GM12875 (cell line): ENCODE data around the gene PLEKHM3.
"Not testable (repeated sequence)": the region's sequence is repeated elsewhere in the genome, so short reads cannot be mapped to it uniquely, and the experiment has no call there.

Source experiments
- H3K4me3 ChIP-seq: one replicate; pipeline ENCODE4 v1.5.1; 2011; ENCODE audit warnings: low read depth, low read length, control low read depth
- TF ChIP-seq, protein P1 (sequence below): IDR thresholded peaks from 2 replicates; pipeline ENCODE4 v1.5.1; 2011; ENCODE audit warnings: low read depth, mild to moderate bottlenecking, control low read depth, inconsistent platforms, low read length, moderate library complexity, borderline replicate concordance; ENCODE audit not compliant: insufficient read depth

The PLEKHM3 gene

DNA sequence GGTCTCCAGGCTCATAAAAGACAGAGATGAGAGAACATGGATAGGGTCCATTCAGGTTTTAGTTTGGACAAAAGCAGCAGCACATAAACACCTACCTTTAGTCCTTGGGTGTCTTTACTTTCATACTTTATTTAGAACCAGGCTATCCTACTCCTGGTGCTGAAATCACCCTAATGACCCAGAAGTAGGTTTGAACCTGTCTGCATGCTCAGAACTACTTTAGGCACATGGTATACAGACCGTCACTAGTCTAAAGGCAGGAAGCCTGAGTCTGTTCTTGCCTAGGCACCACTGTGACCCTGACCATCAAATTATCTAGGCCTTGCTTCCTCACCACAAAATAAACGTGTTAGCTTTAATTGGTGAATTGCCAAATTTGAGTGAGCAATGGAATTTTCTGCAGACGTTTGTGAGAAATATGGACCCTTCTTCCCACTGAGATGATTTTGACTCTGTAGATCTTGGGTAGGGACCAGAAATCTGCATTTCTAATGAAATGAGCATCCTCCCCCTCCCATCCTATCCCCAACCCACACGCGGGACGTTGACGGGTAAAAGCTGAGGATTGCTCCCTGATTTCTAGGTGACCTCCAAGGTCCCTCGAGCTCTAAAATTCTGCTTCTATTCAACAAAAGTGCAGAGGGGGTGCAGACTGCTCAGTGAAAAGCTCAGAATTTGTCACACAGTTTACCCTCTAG lies 75.1 kb downstream of the PLEKHM3 start:
- TF ChIP-seq, protein P1, sequence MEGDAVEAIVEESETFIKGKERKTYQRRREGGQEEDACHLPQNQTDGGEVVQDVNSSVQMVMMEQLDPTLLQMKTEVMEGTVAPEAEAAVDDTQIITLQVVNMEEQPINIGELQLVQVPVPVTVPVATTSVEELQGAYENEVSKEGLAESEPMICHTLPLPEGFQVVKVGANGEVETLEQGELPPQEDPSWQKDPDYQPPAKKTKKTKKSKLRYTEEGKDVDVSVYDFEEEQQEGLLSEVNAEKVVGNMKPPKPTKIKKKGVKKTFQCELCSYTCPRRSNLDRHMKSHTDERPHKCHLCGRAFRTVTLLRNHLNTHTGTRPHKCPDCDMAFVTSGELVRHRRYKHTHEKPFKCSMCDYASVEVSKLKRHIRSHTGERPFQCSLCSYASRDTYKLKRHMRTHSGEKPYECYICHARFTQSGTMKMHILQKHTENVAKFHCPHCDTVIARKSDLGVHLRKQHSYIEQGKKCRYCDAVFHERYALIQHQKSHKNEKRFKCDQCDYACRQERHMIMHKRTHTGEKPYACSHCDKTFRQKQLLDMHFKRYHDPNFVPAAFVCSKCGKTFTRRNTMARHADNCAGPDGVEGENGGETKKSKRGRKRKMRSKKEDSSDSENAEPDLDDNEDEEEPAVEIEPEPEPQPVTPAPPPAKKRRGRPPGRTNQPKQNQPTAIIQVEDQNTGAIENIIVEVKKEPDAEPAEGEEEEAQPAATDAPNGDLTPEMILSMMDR, result no peak
- H3K4me3 ChIP-seq, result no peak overlapping the region

DNA sequence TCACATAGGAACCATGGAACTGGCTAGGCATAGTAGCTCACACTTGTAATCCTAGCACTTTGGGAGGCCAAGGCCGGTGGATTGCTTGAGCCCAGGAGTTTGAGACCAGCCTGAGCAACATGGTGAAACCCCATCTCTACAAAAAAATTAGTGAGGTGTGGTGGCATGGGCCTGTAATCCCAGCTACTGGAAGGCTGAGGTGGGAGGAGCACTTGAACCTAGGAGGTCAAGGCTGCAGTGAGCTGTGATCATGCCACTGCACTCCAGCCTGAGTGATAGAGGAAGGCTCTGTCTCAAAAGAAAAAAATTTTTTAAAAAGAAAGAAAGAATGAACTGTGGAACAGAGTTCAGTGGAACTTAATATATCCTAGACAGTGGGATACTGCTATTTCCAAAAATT lies 76.1 kb downstream of the PLEKHM3 start:
- not testable (repeated sequence) for H3K4me3 ChIP-seq

DNA sequence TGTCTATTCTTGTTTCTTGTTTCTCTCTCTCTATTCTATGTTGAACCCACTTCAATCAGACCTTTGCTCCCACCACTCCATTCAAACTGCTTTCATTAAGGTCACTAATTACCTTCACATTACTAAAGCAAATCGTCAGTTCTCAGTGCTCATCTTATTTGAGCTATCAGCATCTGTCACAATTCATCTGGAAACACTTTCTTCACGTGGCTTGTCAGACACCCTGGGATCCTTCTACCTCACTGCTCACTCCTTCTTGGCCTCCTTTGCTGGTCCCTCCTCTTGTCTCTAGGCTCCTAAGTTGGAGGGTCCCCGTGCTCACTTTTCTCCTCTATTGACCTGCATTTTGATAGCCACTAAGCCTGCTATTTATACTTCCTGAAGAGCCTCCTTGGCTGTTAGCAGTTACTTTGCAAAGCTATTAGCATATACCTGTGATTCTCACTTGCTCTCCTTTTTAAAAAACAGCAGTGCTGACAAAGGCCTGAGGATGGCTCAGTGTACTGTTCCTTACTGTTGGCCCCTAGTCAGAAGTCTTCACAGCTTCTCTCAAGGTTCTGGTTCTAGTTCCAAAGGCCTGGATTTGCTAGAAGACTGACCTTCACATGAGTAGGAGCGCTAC lies 80.2 kb downstream of the PLEKHM3 start:
- H3K4me3 ChIP-seq, result no peak overlapping the region
- TF ChIP-seq, protein P1, result no peak

DNA sequence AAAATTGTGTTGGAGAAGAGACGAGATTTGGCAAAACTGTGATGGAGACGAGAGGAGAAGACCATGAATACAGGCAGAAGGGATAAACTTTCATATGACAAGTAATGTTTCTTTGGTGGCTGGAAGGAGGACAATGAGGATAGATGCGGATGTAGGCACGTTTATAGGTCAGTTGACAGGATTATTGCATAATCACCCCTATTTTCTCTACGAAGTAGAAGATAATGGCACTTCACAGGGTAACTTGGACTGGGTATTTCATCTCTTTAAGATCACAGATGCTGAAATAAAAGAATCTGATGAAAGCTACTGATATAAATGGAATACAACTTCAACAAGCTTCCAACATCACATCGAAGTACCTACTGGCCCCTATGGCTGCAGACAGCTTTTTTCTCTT lies 81.0 kb downstream of the PLEKHM3 start:
- no peak overlapping the region for H3K4me3 ChIP-seq
- TF ChIP-seq, protein P1, result no peak

DNA sequence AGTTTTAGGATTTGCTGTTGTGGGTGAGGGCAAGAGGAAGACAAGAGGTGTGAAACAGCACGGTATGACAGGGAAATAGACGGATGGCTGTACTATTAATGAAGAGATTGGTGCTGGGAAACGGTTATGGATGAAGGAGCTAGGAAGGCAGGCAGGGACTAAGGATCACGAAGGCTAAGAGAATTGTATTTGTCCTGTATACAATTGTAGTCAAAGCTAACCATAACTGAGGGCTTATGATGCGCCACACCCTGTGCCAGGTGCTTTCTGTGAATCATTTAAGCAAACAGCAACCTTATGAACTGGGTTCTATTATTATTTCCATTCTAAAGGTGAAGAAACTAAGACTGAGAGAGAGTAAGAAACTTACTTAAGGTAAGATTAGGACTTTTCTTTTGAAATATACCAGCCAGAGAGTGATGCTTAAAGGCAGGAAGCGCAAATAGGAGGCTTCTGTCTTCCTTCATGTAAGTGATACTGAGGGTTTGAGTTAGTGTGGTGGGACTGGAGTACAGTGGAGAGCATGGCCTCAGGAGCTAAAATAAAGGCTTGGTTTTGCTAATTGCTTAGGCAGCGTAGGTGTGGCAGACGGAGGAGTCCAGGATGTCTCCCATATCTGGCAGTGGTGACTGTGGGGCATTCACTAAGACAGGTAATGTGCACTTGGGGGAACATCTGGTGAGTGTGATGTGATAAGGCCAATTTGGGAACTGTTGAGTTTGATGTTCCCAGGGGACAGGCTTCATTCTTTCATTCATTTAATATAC lies 85.8 kb downstream of the PLEKHM3 start:
- TF ChIP-seq, protein P1, result no peak
- no peak overlapping the region for H3K4me3 ChIP-seq

DNA sequence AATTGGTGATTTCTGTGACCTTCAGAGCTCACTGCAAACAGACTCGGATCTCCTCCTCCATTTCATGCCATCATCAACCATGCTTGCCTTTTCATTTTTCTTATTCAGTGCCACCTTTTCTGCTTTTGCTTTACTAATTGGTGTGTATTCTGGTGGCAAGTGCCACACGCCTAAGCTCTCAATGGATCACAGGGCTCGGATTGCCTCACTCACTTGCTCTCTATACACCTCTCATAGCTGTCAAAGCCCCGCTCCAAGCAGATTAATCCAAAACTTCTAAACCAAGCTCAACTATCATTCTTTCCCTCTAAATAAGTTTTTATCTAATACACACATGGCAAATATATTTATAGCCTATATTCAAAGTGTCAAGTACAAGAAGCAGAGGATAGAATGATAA lies 86.4 kb downstream of the PLEKHM3 start:
- H3K4me3 ChIP-seq, result no peak overlapping the region
- TF ChIP-seq, protein P1, result no peak

DNA sequence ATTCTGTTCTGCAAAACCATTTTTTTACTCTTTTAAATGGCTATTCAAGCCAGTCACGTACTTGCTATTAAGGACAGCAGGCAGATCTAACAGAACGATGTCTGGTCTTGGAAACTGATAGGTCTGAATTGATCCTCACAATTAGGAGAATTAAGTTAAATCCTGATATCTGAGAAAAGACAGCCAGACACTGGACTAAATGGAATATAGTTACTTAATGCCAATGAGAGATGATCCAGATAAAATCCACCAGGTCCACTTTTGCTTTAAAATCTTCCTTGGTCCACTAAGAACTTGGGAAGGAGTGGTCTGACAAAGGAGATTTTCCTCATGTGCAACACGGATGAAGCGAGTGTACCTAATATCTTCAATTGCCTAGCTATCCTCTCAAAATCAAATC lies 86.9 kb downstream of the PLEKHM3 start:
- H3K4me3 ChIP-seq, result no peak overlapping the region
- TF ChIP-seq, protein P1, result no peak
